ENCODE measurements around the gene CORO1C. TPM values are rescaled to one million over a fixed set of nuclear protein-coding genes. Genes with fewer than 3 reads are reported as not detected.

The CORO1C gene
- polyA plus RNA-seq, 1 donor from 2014 or later = 123 TPM

GRCh38 chr12:108625228-108625627, 106.1 kb downstream of the CORO1C start:
- H3K4me2 ChIP-seq (ENCODE audit: low read length) = no peak overlapping the region
- no peaks in the 10 kb centered on the region for H3K9me3 ChIP-seq (ENCODE audit: low read length)
- no peak overlapping the region for H3K27ac ChIP-seq (ENCODE audit: low read length)
- no peak overlapping the region for H3K9ac ChIP-seq (ENCODE audit: low read length)
- H2AFZ ChIP-seq (ENCODE audit: low read depth, low read length) = no peak overlapping the region
- no peak overlapping the region for H3K4me3 ChIP-seq (ENCODE audit: low read length)
- no peaks in the 10 kb centered on the region for H3K36me3 ChIP-seq (ENCODE audit: insufficient read depth, low read length)
- no peaks in the 10 kb centered on the region for H3K27me3 ChIP-seq (ENCODE audit: insufficient read depth, low read depth, low read length)
- TF ChIP-seq RAD21 (conservative IDR thresholded peaks at IDR 0.05) (no peak), EP300 (conservative IDR thresholded peaks at IDR 0.05; ENCODE audit: poor library complexity, severe bottlenecking) (no peak), MXI1 (conservative IDR thresholded peaks at IDR 0.05; ENCODE audit: poor library complexity, severe bottlenecking) (no peak), TAF1 (IDR thresholded peaks at IDR 0.05; ENCODE audit: low read depth) (no peak), REST (IDR thresholded peaks at IDR 0.05; ENCODE audit: borderline replicate concordance) (no peak), SMC3 (conservative IDR thresholded peaks at IDR 0.05; ENCODE audit: poor library complexity) (no peak), CTCF (IDR thresholded peaks at IDR 0.05; ENCODE audit: poor library complexity, severe bottlenecking) (no peak), POLR2AphosphoS5 (IDR thresholded peaks at IDR 0.05) (no peak), EZH2 (IDR thresholded peaks at IDR 0.05; ENCODE audit: borderline replicate concordance, insufficient read depth, low read length, poor library complexity, severe bottlenecking) (no peak)
- no peaks in the 10 kb centered on the region for H3K9me2 ChIP-seq (ENCODE audit: insufficient read depth, low read length)
- no peaks in the 10 kb centered on the region for H3F3A ChIP-seq (ENCODE audit: insufficient read depth, low read length, poor library complexity, severe bottlenecking)
- H3K79me2 ChIP-seq (replicated peaks; ENCODE audit: insufficient read depth, low read length) = no peaks in the 10 kb centered on the region
- H4K20me1 ChIP-seq (ENCODE audit: insufficient read depth) = no peaks in the 10 kb centered on the region

GRCh38 chr12:108623577-108623976, 107.7 kb downstream of the CORO1C start:
- no peaks in the 10 kb centered on the region for H3K9me3 ChIP-seq (ENCODE audit: low read length)
- no peak overlapping the region for H2AFZ ChIP-seq (ENCODE audit: low read depth, low read length)
- H3K36me3 ChIP-seq (ENCODE audit: insufficient read depth, low read length) = no peaks in the 10 kb centered on the region
- H3K27me3 ChIP-seq (ENCODE audit: insufficient read depth, low read depth, low read length) = no peaks in the 10 kb centered on the region
- no peaks in the 10 kb centered on the region for H3K9me2 ChIP-seq (ENCODE audit: insufficient read depth, low read length)
- H4K20me1 ChIP-seq (ENCODE audit: insufficient read depth) = no peaks in the 10 kb centered on the region
- no peak overlapping the region for H3K4me2 ChIP-seq (ENCODE audit: low read length)
- TF ChIP-seq REST (IDR thresholded peaks at IDR 0.05; ENCODE audit: borderline replicate concordance) = no peak
- no peak for TF ChIP-seq POLR2AphosphoS5 (IDR thresholded peaks at IDR 0.05)
- TF ChIP-seq CTCF (IDR thresholded peaks at IDR 0.05; ENCODE audit: poor library complexity, severe bottlenecking) = no peak
- TF ChIP-seq MXI1 (conservative IDR thresholded peaks at IDR 0.05; ENCODE audit: poor library complexity, severe bottlenecking) = no peak
- no peak for TF ChIP-seq SMC3 (conservative IDR thresholded peaks at IDR 0.05; ENCODE audit: poor library complexity)
- TF ChIP-seq EP300 (conservative IDR thresholded peaks at IDR 0.05; ENCODE audit: poor library complexity, severe bottlenecking) = no peak
- TF ChIP-seq RAD21 (conservative IDR thresholded peaks at IDR 0.05) = no peak
- no peak for TF ChIP-seq EZH2 (IDR thresholded peaks at IDR 0.05; ENCODE audit: borderline replicate concordance, insufficient read depth, low read length, poor library complexity, severe bottlenecking)
- TF ChIP-seq TAF1 (IDR thresholded peaks at IDR 0.05; ENCODE audit: low read depth) = no peak
- H3K27ac ChIP-seq (ENCODE audit: low read length) = no peak overlapping the region
- no peaks in the 10 kb centered on the region for H3K79me2 ChIP-seq (replicated peaks; ENCODE audit: insufficient read depth, low read length)
- no peak overlapping the region for H3K9ac ChIP-seq (ENCODE audit: low read length)
- H3K4me3 ChIP-seq (ENCODE audit: low read length) = no peak overlapping the region
- H3F3A ChIP-seq (ENCODE audit: insufficient read depth, low read length, poor library complexity, severe bottlenecking) = no peaks in the 10 kb centered on the region
